NOMO-1 (cell line): ENCODE results near the gene EFCAB10.
A peak's percentile ranks its signal among the peaks of the same experiment; 100 is the strongest.
"Not testable (repeated sequence)": the region's sequence is repeated elsewhere in the genome, so short reads cannot be mapped to it uniquely, and the experiment has no call there.

ENCODE experiments used
- DNase-seq, 2 experiments: peaks; one replicate each; lab custom pipeline; 2025; ENCODE audit not compliant: unreplicated experiment in 2 of 2; lab: John Stamatoyannopoulos, UW

EFCAB10 gene

GRCh38 chr7:105531792-105532671 is 49.3 kb downstream of the EFCAB10 start, which contains the start of gene RINT1:
TSS of gene RINT1 (plus strand) at chr7:105532201. CDS start at chr7:105532316, 115 bp downstream.
- peak; percentile 75 to 76 for DNase-seq

- no peak for DNase-seq
These were observed 50.7 kb downstream of the EFCAB10 start for GRCh38 chr7:105530546-105530945.

- no peak for DNase-seq
These were observed 51.2 kb downstream of the EFCAB10 start for GRCh38 chr7:105530126-105530525.

- DNase-seq = not testable (repeated sequence)
These were observed 53.6 kb downstream of the EFCAB10 start for GRCh38 chr7:105527737-105528136.

- DNase-seq = peak in 1 of 2 experiments; percentile 15
These were observed 56.5 kb downstream of the EFCAB10 start for GRCh38 chr7:105524840-105525239.

- DNase-seq = not testable (repeated sequence)
These were observed 56.9 kb downstream of the EFCAB10 start for GRCh38 chr7:105524423-105524822.

- peak; percentile 37 to 61 for DNase-seq
These were observed 59.4 kb downstream of the EFCAB10 start, which contains the start of gene PUS7 for GRCh38 chr7:105521717-105522463. TSS of gene PUS7 (minus strand) at chr7:105522271. CDS start at chr7:105508512, 13,759 bp downstream.

- DNase-seq = peak; percentile 11 to 13
These were observed 60.1 kb downstream of the EFCAB10 start for GRCh38 chr7:105521027-105521716.

GRCh38 chr7:105520620-105521019 is 60.7 kb downstream of the EFCAB10 start:
- DNase-seq = not testable (repeated sequence)

- no peak for DNase-seq
These were observed 61.9 kb downstream of the EFCAB10 start for GRCh38 chr7:105519353-105519752.

GRCh38 chr7:105515610-105516009 is 65.7 kb downstream of the EFCAB10 start:
- DNase-seq = not testable (repeated sequence)
